ENCODE measurements around the gene LAMTOR2.
A peak's percentile ranks its signal among the peaks of the same experiment; 100 is the strongest.

DNA sequence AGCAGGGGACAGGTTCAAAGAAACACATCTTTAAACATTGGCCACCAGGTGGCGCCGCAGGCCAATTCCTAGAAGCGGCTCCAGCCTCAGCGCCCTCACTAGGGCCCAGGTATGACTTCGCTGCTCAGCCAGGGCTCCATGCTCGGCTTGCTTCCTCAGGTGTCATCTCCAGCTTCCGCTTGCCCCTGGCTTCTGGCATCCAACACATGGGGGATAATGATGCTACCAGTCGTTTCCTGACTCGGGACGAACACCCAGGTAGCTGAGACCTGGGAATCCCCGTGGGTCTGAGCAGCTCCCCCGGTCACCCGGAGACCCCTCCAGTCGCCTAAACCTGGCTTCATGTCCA, 36.2 kb downstream of the LAMTOR2 start:
- TF ChIP-seq, protein P1, sequence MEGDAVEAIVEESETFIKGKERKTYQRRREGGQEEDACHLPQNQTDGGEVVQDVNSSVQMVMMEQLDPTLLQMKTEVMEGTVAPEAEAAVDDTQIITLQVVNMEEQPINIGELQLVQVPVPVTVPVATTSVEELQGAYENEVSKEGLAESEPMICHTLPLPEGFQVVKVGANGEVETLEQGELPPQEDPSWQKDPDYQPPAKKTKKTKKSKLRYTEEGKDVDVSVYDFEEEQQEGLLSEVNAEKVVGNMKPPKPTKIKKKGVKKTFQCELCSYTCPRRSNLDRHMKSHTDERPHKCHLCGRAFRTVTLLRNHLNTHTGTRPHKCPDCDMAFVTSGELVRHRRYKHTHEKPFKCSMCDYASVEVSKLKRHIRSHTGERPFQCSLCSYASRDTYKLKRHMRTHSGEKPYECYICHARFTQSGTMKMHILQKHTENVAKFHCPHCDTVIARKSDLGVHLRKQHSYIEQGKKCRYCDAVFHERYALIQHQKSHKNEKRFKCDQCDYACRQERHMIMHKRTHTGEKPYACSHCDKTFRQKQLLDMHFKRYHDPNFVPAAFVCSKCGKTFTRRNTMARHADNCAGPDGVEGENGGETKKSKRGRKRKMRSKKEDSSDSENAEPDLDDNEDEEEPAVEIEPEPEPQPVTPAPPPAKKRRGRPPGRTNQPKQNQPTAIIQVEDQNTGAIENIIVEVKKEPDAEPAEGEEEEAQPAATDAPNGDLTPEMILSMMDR (IDR thresholded peaks at IDR 0.05), result peak; percentile 76 to 98 (median 88)
- TF ChIP-seq POLR2A (IDR thresholded peaks at IDR 0.05) (no peak), EP300 (IDR thresholded peaks at IDR 0.05) (no peak)

Data from tibial nerve (tissue), 4 donors.